HepG2 (cell line): Measurements from ENCODE around the gene FANCE. TPM values are rescaled to one million over a fixed set of nuclear protein-coding genes. Genes with fewer than 3 reads are reported as not detected.

Experiments used
- CAMTA2 ChIP-seq: sonication (generic); formaldehyde crosslinking; IDR thresholded peaks from 2 replicates; pipeline ENCODE4 v1.4.0; 2020; ENCODE audit warnings: mild to moderate bottlenecking, missing genetic modification reagents, borderline replicate concordance
- CHD4 ChIP-seq: fragments of 200-600 bp; sonication (generic); IDR thresholded peaks from 2 replicates; pipeline ENCODE4 v1.7.0; 2017; ENCODE audit warnings: mild to moderate bottlenecking, low read length, borderline replicate concordance
- NFE2L2 ChIP-seq: fragments of 150-350 bp; IDR thresholded peaks from 2 replicates; pipeline ENCODE4 v1.6.1; 2014; ENCODE audit warnings: low read length
- POLR2AphosphoS2 ChIP-seq: IDR thresholded peaks from 2 replicates; pipeline ENCODE4 v1.6.1; 2011; ENCODE audit warnings: low read depth, low read length, improper control_type of control experiment
- SNAPC2 ChIP-seq: sonication (generic); formaldehyde crosslinking; IDR thresholded peaks from 2 replicates; pipeline ENCODE4 v1.8.1; 2022; ENCODE audit warnings: mild to moderate bottlenecking, missing genetic modification reagents
- SSRP1 ChIP-seq: IDR thresholded peaks from 2 replicates; pipeline ENCODE4 v1.6.1; 2016; ENCODE audit warnings: control low read depth
- ZNF143 ChIP-seq: sonication (generic); formaldehyde crosslinking; IDR thresholded peaks from 2 replicates; pipeline ENCODE4 v1.4.0; 2020; ENCODE audit warnings: missing genetic modification reagents
- ZNF354B ChIP-seq: sonication (generic); formaldehyde crosslinking; IDR thresholded peaks from 2 replicates; pipeline ENCODE4 v1.8.0; 2022; ENCODE audit warnings: mild to moderate bottlenecking, missing genetic modification reagents
- ZNF382 ChIP-seq: sonication (generic); formaldehyde crosslinking; IDR thresholded peaks from 2 replicates; pipeline ENCODE4 v1.5.0; 2020; ENCODE audit warnings: missing genetic modification reagents, mild to moderate bottlenecking, borderline replicate concordance
- polyA plus RNA-seq, 8 experiments: library from polyadenylated mRNA; depleted of rRNA in 3 of 8; stranded (reverse) in 7 of 8; unstranded in 1 of 8; fragments of >200 nt; fragmentation: Illumina TruSeq in 4 of 8; extraction: Trizol in 4 of 8; gene quantifications; 2 replicates each; pipeline versions ENCODE4 v1.2.1 to v1.2.3, GENCODE V29; 2011 to 2016; ENCODE audit warnings: low read depth in 4 of 8, missing spikeins in 1 of 8, mixed read lengths in 1 of 8; ENCODE audit not compliant: insufficient read depth in 1 of 8
- total RNA-seq, 5 experiments: library from RNA; depleted of rRNA; stranded (reverse); fragments of >200 nt; fragmentation: Illumina TruSeq; extraction: Trizol; gene quantifications; 2 replicates each; pipeline ENCODE4 v1.2.3, GENCODE V29; 2016; ENCODE audit warnings: low read depth in 1 of 5
- TF ChIP-seq, protein P1 (sequence below): IDR thresholded peaks from 2 replicates; pipeline ENCODE4 v1.6.1; 2012; ENCODE audit warnings: low read length, improper control_type of control experiment
- TF ChIP-seq, protein P2 (sequence below): sonication (generic); formaldehyde crosslinking; IDR thresholded peaks from 2 replicates; pipeline ENCODE4 v1.5.0; 2020; ENCODE audit warnings: mild to moderate bottlenecking, missing genetic modification reagents
- TF ChIP-seq, protein P3 (sequence below): sonication (generic); formaldehyde crosslinking; IDR thresholded peaks from 2 replicates; pipeline ENCODE4 v1.8.0; 2022; ENCODE audit warnings: mild to moderate bottlenecking, missing genetic modification reagents; ENCODE audit not compliant: insufficient replicate concordance
- TF ChIP-seq, protein P4 (sequence below): sonication (generic); formaldehyde crosslinking; IDR thresholded peaks from 2 replicates; pipeline ENCODE4 v1.4.0; 2020; ENCODE audit warnings: missing genetic modification reagents, borderline replicate concordance
- TF ChIP-seq, protein P5 (sequence below): IDR thresholded peaks from 2 replicates; pipeline ENCODE4 v1.6.1; 2016; ENCODE audit warnings: missing compliant biosample characterization, missing genetic modification reagents, borderline replicate concordance

FANCE gene
- total and polyA plus RNA-seq, 2 of the 13 experiments (the other 11 are each of a cell fraction or from before 2014, with no cell fraction given) = 7.1 to 11.2 TPM

DNA sequence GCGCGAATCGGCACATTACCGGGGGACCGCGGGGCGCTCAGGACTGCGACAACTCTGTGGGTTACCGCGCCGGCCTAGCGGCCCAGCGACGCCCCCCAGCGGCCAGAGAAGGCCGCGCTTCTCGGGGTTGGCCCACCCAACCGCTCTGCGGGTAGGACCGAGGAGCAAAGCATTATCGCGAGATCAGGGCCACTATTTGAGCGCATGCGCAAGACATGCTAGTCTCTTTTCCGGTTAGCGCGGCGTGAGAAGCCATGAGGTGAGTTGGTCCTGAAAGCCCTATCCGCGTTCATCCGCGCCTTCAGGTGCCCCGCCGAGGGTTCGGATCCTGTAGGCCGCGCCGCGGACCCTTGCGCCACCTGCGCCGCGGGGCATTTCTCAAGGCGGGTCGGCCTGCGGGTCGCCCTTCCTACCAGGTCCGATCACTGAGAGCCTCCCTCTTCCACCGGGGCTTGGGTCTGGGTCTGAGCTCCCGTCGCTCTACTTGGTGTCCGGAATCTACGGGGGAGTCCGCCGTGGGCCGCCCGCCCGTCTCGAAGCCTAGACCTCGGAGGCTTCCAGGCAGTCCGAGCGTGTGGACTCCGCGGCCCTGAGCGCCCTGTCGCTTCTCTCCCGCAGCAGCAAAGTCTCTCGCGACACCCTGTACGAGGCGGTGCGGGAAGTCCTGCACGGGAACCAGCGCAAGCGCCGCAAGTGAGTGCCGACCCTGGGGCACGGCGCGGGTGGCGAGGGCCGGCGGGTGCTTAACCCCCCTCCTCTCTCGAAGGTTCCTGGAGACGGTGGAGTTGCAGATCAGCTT, 16.2 kb downstream of the FANCE start, which contains the start of gene RPL10A (continued):
- TF ChIP-seq, protein P1, sequence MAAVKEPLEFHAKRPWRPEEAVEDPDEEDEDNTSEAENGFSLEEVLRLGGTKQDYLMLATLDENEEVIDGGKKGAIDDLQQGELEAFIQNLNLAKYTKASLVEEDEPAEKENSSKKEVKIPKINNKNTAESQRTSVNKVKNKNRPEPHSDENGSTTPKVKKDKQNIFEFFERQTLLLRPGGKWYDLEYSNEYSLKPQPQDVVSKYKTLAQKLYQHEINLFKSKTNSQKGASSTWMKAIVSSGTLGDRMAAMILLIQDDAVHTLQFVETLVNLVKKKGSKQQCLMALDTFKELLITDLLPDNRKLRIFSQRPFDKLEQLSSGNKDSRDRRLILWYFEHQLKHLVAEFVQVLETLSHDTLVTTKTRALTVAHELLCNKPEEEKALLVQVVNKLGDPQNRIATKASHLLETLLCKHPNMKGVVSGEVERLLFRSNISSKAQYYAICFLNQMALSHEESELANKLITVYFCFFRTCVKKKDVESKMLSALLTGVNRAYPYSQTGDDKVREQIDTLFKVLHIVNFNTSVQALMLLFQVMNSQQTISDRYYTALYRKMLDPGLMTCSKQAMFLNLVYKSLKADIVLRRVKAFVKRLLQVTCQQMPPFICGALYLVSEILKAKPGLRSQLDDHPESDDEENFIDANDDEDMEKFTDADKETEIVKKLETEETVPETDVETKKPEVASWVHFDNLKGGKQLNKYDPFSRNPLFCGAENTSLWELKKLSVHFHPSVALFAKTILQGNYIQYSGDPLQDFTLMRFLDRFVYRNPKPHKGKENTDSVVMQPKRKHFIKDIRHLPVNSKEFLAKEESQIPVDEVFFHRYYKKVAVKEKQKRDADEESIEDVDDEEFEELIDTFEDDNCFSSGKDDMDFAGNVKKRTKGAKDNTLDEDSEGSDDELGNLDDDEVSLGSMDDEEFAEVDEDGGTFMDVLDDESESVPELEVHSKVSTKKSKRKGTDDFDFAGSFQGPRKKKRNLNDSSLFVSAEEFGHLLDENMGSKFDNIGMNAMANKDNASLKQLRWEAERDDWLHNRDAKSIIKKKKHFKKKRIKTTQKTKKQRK = no peak
- TF ChIP-seq, protein P2, sequence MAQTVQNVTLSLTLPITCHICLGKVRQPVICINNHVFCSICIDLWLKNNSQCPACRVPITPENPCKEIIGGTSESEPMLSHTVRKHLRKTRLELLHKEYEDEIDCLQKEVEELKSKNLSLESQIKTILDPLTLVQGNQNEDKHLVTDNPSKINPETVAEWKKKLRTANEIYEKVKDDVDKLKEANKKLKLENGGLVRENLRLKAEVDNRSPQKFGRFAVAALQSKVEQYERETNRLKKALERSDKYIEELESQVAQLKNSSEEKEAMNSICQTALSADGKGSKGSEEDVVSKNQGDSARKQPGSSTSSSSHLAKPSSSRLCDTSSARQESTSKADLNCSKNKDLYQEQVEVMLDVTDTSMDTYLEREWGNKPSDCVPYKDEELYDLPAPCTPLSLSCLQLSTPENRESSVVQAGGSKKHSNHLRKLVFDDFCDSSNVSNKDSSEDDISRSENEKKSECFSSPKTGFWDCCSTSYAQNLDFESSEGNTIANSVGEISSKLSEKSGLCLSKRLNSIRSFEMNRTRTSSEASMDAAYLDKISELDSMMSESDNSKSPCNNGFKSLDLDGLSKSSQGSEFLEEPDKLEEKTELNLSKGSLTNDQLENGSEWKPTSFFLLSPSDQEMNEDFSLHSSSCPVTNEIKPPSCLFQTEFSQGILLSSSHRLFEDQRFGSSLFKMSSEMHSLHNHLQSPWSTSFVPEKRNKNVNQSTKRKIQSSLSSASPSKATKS (CRISPR knock-in tag) = peak; percentile 84; the same call in 1 of the 2 replicates
- TF ChIP-seq POLR2AphosphoS2 (peak; percentile 96), ZNF382 (no peak), CAMTA2 (peak; percentile 85; the same call in 1 of the 2 replicates), SNAPC2 (CRISPR knock-in tag) (peak; percentile 95; the same call in 1 of the 2 replicates), ZNF354B (CRISPR knock-in tag) (peak; percentile 97), ZNF143 (CRISPR knock-in tag) (peak; percentile 58; the same call in 1 of the 2 replicates), NFE2L2 (no peak), CHD4 (no peak), SSRP1 (CRISPR knock-in tag) (peak; percentile 62; the same call in 1 of the 2 replicates)
- TF ChIP-seq, protein P3, sequence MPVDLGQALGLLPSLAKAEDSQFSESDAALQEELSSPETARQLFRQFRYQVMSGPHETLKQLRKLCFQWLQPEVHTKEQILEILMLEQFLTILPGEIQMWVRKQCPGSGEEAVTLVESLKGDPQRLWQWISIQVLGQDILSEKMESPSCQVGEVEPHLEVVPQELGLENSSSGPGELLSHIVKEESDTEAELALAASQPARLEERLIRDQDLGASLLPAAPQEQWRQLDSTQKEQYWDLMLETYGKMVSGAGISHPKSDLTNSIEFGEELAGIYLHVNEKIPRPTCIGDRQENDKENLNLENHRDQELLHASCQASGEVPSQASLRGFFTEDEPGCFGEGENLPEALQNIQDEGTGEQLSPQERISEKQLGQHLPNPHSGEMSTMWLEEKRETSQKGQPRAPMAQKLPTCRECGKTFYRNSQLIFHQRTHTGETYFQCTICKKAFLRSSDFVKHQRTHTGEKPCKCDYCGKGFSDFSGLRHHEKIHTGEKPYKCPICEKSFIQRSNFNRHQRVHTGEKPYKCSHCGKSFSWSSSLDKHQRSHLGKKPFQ (CRISPR knock-in tag) = peak; percentile 82
- TF ChIP-seq, protein P4, sequence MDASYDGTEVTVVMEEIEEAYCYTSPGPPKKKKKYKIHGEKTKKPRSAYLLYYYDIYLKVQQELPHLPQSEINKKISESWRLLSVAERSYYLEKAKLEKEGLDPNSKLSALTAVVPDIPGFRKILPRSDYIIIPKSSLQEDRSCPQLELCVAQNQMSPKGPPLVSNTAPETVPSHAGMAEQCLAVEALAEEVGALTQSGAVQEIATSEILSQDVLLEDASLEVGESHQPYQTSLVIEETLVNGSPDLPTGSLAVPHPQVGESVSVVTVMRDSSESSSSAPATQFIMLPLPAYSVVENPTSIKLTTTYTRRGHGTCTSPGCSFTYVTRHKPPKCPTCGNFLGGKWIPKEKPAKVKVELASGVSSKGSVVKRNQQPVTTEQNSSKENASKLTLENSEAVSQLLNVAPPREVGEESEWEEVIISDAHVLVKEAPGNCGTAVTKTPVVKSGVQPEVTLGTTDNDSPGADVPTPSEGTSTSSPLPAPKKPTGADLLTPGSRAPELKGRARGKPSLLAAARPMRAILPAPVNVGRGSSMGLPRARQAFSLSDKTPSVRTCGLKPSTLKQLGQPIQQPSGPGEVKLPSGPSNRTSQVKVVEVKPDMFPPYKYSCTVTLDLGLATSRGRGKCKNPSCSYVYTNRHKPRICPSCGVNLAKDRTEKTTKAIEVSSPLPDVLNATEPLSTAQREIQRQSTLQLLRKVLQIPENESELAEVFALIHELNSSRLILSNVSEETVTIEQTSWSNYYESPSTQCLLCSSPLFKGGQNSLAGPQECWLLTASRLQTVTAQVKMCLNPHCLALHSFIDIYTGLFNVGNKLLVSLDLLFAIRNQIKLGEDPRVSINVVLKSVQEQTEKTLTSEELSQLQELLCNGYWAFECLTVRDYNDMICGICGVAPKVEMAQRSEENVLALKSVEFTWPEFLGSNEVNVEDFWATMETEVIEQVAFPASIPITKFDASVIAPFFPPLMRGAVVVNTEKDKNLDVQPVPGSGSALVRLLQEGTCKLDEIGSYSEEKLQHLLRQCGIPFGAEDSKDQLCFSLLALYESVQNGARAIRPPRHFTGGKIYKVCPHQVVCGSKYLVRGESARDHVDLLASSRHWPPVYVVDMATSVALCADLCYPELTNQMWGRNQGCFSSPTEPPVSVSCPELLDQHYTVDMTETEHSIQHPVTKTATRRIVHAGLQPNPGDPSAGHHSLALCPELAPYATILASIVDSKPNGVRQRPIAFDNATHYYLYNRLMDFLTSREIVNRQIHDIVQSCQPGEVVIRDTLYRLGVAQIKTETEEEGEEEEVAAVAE (CRISPR knock-in tag) = peak; percentile 93
- TF ChIP-seq, protein P5, sequence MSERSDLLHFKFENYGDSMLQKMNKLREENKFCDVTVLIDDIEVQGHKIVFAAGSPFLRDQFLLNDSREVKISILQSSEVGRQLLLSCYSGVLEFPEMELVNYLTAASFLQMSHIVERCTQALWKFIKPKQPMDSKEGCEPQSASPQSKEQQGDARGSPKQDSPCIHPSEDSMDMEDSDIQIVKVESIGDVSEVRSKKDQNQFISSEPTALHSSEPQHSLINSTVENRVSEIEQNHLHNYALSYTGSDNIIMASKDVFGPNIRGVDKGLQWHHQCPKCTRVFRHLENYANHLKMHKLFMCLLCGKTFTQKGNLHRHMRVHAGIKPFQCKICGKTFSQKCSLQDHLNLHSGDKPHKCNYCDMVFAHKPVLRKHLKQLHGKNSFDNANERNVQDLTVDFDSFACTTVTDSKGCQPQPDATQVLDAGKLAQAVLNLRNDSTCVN (CRISPR knock-in tag) = peak; percentile 87
